ENCODE data around the gene SBK2.
"Not testable (repeated sequence)": the region's sequence is repeated elsewhere in the genome, so short reads cannot be mapped to it uniquely, and the experiment has no call there.

- not testable (repeated sequence) for TF ChIP-seq CTCF (conservative IDR thresholded peaks at IDR 0.05 in 1 of 2, IDR thresholded peaks at IDR 0.05 in 1 of 2; ENCODE audit: low read depth in 1 of 2, low read length in 2 of 2); EZH2 (IDR thresholded peaks at IDR 0.05; ENCODE audit: low read length, missing control alignments)
These were observed 37.0 kb upstream of the SBK2 start for GRCh38 chr19:55573929-55574328.
